NCI-H2081 treated with DMSO at 0.1 percent for 48 hours (cell line): Measurements from ENCODE around the gene NKX1-1.
"Not testable (repeated sequence)": the region's sequence is repeated elsewhere in the genome, so short reads cannot be mapped to it uniquely, and the experiment has no call there.

Experiments
- DNase-seq: peaks from one replicate; lab custom pipeline; 2025; lab: John Stamatoyannopoulos, UW

The NKX1-1 gene

GRCh38 chr4:1404573-1405253 is 1.5 kb downstream of the NKX1-1 start:
- no peak for DNase-seq

DNA sequence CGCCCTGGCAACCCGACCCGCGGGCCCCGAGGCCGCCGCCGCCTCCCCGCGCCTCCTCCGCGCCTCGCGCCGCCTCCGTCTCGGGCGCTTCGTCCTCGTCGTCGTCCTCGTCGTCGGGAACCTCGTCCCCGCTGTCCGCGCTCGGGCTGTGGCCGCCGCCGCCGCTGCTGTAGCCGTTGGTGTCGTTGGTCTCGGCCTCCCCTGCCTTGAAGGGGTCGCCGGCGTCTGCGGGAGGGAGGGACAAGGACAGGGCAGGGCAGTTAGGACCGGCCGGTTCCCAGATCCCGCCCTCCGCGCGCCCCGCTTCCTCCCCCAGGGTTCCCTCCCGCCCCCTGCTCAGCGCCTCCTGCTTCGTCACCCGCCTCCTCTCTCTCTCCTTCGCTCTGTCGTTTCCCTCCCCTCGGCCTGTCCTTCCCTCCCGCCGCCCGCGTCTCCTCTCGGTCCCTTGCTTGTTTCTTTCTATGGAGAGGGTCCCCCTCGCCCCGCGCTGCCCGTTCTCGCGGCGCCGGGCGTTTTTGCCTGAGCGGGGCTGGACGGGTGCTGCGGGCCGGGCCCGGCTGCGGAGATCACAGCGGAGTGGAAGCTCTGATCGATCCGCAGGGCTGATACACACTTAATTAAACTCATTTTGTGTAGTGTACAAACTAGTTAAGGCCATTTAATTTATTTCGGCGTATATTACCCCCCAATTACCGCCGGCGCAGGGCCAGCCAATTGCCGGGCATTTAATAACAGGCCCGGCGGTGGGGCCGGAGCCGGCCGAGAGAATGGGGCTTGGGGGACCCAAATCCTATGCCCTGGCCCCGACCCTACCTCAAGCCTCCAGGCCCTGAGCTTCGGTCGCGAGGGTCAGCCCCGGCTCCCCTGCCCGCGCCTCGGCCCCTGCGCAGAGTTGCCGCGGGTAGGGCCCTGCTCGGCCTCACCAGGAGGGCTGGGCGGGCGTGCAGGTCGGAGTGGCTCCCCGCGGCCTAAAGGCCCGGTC is 2.4 kb downstream of the NKX1-1 start:
- DNase-seq = no peak

GRCh38 chr4:1403177-1403583 is 3.1 kb downstream of the NKX1-1 start:
- DNase-seq = no peak

DNA sequence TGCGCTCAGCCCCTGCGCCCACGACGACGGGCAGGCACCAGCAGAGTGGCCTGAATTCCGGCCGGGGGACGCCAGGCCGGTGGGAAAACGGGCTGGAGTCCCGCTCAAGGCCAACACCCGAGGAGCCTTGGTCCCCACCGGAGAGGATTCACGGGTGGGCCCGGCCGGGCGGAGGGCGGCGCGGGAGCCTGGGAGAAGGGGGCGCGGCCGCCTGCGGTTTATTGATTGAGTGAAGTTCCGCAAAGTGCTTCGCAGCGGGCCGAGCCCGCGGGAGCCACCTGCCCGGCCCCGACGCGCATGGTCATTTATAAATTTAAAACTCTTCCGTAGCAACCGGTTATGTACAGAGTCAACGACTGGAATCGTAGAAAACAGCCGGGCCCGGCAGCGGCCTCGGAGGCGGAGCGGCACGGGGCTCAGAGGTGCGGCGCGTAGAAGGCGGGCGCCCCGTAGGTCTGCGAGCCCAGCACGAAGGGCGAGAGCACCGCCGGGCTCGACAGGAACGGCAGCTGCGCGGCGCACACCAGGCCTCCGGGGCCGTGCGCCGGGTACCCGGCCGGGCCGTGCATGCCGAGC is 3.6 kb downstream of the NKX1-1 start:
- DNase-seq = no peak

DNA sequence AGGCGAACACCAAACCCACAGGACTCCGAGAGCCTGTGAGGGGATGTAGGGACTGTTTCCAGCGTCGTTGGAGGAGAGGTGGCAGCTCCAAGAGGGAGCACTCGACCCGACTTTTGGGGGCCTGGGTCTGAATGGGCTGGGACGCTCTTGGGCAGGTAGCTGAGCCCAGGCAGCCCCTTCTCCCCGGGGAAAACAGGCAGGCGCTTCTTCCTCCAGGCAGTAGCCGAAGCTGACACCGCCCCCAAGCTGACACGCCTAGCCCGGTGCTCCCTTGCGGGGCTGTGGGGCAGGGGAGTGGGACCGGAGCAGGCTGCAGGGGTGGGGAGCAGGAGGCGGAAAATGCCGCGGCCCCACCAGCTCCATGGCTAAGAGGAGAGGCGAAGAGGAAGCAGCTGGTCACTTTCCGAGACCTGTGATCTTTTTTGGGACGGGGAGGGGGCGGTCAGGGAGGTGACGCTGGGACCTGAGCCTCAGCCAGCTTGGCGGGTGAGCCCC is 4.2 kb downstream of the NKX1-1 start:
- DNase-seq = no peak

- DNase-seq = no peak
Observed at GRCh38 chr4:1401409-1402020, 4.7 kb downstream of the NKX1-1 start.

DNA sequence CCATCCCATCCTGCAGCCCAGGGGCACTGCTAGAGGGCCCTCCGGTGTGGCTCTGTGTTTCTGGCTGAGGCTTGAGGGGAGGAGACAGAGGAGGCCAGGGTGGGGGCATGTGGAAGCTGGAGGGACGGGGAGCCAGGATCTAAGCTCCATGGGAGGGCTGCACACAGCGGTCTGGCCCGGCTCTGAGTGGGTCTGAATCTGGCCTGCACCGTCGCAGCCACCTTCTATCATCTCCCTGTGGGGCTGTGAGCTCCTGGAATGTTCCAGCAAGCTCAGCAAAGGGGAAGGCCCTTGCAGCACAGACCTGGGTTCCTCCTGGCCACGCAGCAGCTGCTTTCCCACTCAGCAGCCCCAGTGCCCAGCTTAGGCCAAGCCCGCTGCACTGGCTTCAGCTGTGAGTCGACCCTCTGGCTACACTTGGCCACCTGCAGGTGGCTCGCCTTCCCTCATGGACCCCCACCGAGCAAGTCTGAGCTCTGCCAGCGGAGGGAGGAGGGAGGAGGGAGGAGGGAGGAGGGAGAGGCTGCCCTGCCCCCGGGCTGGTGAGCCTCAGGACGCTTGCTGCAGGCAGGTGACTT is 5.3 kb downstream of the NKX1-1 start:
- no peak for DNase-seq

- no peak for DNase-seq
Observed at GRCh38 chr4:1400191-1400805, 5.9 kb downstream of the NKX1-1 start.

GRCh38 chr4:1399508-1400190 is 6.6 kb downstream of the NKX1-1 start:
- DNase-seq = no peak

- no peak for DNase-seq
Observed at GRCh38 chr4:1398681-1399507, 7.3 kb downstream of the NKX1-1 start.

- no peak for DNase-seq
Observed at GRCh38 chr4:1396806-1397455, 9.3 kb downstream of the NKX1-1 start.

- DNase-seq = no peak
Observed at GRCh38 chr4:1395941-1396805, 10.1 kb downstream of the NKX1-1 start.

DNA sequence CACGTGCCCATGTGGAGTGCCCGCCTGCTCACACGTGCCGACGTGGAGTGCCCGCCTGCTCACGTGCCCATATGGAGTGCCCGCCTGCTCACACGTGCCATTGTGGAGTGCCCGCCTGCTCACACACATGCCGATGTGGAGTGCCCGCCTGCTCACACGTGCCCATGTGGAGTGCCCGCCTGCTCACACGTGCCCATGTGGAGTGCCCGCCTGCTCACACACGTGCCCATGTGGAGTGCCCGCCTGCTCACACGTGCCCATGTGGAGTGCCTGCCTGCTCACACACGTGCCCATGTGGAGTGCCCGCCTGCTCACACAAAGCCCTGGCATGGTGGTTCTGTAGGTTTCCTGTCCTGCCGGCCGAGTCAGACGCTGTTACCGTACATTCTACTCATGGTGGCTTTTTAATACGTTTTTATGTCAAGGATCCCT is 10.8 kb downstream of the NKX1-1 start:
- not testable (repeated sequence) for DNase-seq

- not testable (repeated sequence) for DNase-seq
Observed at GRCh38 chr4:1394554-1395388, 11.5 kb downstream of the NKX1-1 start.

DNA sequence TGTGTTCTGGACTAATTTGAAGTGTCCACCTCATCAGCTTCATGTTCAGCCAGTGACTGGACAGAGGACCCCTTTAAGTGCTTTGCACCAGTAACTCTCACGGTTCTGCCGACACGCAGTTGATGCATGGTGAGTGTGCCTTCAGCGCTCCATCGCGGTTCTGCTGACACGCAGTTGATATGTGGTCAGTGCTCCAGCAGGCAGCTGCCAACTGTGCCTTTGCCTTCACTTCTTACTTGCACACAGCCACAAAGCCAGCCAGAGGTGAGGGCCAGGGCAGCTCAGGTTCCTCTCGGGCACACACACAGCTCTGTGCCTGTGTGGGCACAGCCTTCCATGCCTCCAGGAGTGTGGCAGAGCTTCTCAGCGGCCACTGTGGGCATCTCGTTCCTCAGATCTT is 12.4 kb downstream of the NKX1-1 start:
- DNase-seq = no peak

DNA sequence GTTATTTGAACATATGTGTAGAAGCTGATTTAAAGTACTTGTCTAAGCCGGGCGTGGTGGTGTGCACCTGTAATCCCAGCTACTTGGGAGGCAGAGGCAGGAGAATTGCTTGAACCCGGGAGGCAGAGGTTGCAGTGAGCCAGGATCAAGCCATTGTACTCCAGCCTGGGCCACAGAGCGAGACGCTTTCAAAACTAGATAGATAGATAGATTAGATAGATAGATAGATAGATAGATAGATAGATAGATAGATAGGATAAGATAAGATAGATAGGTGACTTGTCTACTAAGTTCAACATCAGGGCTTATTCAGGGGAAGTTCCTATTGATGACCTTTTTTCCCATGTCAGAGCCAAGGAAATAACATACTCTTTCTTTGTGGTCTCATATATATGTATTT is 12.9 kb downstream of the NKX1-1 start:
- not testable (repeated sequence) for DNase-seq
